GM12865 (cell line): ENCODE data around the gene COMP.
"Not testable (repeated sequence)": the region's sequence is repeated elsewhere in the genome, so short reads cannot be mapped to it uniquely, and the experiment has no call there.

Source experiments
- DNase-seq: peaks from one replicate; pipeline ENCODE4 v3.0.0; 2010; ENCODE audit warnings: low read depth
- H3K4me3 ChIP-seq: 2 replicates; pipeline ENCODE4 v1.5.1; 2011; ENCODE audit warnings: mild to moderate bottlenecking, low read depth, low read length, control low read depth
- TF ChIP-seq, protein P1 (sequence below): IDR thresholded peaks from 2 replicates; pipeline ENCODE4 v1.5.1; 2011; ENCODE audit warnings: low read length, control low read depth, low read depth, inconsistent platforms; ENCODE audit not compliant: insufficient read depth; ENCODE audit errors: missing control alignments

The COMP gene

DNA sequence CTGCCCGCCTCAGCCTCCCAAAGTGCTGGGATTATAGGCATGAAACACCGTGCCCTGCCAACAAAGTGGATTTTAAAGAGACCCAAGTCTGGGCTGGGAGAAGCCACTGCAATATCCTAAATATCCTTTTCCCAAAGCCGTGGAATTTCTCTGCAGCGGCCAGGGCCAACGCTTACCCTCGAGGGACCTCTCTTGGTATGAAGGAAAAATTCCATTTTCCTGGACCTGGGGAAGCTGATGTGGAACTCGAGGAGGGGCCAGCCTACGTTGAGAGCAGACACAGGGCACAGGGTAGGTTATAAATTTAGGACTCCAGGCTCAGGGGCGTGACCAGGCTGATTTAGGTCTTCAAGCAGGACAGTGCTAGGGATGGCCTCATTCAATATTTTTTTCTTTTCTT, 23.0 kb upstream of the COMP start:
- TF ChIP-seq, protein P1, sequence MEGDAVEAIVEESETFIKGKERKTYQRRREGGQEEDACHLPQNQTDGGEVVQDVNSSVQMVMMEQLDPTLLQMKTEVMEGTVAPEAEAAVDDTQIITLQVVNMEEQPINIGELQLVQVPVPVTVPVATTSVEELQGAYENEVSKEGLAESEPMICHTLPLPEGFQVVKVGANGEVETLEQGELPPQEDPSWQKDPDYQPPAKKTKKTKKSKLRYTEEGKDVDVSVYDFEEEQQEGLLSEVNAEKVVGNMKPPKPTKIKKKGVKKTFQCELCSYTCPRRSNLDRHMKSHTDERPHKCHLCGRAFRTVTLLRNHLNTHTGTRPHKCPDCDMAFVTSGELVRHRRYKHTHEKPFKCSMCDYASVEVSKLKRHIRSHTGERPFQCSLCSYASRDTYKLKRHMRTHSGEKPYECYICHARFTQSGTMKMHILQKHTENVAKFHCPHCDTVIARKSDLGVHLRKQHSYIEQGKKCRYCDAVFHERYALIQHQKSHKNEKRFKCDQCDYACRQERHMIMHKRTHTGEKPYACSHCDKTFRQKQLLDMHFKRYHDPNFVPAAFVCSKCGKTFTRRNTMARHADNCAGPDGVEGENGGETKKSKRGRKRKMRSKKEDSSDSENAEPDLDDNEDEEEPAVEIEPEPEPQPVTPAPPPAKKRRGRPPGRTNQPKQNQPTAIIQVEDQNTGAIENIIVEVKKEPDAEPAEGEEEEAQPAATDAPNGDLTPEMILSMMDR = no peak
- DNase-seq = no peak
- H3K4me3 ChIP-seq = no peak overlapping the region

DNA sequence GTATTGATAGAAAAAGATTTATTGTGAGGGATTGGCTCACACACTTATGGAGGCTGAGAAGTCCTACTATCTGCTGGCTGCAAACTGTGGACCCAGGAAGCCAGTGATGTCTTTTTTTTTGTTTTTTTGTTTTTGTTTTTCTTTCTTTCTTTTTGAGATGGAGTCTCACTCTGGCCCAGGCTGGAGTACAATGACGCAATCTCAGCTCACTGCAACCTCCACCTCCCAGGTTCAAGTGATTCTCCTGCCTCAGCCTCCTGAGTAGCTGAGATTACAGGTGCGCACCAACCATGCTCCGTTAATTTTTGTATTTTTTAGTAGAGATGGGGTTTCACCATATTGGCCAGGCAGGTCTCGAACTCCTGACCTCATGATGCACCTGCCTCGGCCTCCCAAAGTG, 20.5 kb upstream of the COMP start:
- not testable (repeated sequence) for DNase-seq, H3K4me3 ChIP-seq

DNA sequence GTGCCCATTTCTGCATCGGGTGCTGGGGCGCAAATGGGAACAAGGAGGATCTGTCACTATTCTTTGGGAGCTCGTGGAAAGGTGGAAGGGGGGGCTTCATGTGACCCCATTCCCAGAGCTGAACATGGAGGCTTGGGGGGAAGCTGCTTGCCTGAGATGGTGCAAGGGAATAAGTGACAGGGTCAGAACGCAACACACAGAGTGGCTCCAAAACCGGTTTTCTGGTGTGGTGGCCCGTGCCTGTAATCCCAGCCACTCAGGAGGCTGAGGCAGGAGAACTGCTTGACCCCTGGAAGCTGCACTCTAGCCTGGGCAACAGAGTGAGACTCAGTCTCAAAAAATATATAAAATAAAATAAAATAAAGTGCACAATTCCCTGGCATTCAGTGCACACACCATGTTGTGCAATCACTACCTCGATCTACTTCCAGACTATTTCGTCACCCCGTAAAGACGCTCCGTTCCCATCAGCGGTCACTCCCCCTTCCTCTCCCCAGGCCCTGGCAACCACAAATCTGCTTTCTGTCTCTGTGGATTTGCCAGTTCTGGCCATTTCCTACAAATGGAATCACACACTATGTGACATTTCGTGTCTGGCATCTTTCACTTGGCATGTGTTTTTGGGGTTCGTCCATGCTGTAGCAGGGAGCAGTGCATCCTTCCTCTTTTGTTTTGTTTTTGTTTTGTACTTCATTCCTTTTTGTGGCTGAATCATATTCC, 18.2 kb upstream of the COMP start:
- no peak overlapping the region for H3K4me3 ChIP-seq
- TF ChIP-seq, protein P1 = no peak
- DNase-seq = no peak

DNA sequence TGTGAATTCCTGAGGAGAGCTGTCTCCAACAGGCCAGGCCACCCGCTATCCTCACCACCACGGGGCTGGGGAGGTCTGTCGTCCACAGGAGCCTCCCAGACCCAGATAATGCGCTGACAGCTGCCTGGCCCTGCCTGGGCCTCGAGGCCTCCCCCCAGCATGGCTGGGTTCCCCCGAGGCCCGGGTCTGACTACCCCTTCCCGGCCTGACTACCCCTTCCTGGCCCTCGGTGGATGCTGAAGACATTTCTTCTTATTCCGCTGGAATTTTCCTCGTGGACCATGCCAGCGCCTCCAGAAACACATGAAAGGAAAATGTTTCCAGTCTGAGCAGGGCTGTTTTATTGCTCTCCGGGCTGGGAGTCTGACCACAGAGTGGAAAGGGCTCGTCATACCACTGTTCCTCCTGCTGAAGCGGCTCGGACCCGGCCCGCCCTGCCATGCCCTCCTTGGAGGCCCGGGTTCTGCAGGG, 16.8 kb upstream of the COMP start:
- TF ChIP-seq, protein P1 = no peak
- no peak for DNase-seq
- no peak overlapping the region for H3K4me3 ChIP-seq

DNA sequence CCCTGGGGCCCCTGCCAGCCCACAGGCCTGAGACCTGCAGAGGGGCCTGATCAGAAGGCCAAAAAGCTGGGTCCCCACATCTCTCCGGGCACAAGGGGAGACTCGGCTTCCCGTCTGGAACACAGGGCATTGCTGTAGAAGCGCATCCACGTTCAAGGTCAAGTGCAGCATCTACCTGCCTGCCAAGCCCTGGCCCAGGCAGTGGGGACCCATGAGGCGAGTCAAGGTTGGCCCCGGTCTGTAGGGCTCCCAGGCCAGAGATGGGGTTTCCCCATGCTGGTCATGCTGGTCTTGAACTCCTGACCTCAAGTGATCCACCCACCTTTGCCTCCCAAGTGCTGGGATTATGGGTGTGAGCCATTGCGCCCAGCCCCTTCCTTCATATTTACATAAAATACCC, 13.5 kb upstream of the COMP start:
- DNase-seq = no peak
- TF ChIP-seq, protein P1 = no peak

DNA sequence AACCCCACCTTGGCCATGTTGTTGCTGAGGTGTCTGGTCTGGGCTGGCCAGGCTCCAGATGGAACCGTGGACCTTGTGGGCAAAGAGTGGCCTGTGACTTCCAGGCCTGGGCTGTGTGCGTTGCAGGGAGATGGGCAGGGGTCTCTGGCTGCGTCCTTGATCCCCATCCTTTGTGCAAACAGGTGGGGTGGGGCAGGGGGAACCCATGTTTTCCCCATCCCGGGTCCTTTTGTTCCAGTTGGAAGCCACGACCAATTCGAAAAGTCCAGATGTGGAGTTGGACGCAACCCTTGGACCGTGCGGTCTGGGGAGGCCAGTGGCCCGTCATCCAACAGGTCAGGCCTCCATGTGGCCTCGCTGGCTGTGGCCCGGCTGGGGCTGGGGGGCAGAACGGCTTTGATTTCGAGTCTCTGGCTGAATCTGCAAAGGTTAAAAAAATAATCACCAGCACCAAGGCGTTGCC, 13.1 kb upstream of the COMP start:
- TF ChIP-seq, protein P1 = no peak
- DNase-seq = no peak
- no peak overlapping the region for H3K4me3 ChIP-seq

More for the DNA sequence above, 13.5 kb upstream of the COMP start:
- H3K4me3 ChIP-seq = no peak overlapping the region

DNA sequence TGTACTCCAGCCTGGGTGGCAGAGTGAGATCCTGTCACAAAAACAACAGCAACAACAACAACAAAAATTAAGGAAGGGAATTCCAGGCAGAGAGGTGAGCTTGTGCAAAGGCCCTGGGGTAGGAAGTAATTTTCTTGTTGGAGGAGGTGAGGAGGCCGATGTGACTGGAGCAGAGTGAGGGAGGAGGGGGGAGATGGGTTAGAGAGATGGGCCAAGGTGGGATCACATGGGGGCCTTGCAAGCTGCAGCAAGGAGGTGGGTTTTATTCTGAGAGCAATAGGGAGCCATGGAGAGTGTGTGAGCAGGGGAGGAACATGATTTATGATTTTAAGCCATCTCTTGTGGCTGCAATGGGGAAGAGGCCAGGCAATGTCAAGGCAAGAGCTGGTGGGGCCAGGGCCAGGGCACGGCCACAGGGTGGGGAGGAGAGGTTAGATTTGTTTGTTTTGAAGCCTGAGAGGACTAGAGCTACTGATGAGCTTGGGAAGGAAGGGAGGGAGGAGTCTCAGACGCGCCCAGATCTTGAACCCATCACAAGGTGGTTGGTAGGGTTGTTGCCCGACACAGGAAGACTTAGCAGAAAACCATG, 12.5 kb upstream of the COMP start:
- TF ChIP-seq, protein P1 = no peak
- H3K4me3 ChIP-seq = no peak overlapping the region
- DNase-seq = no peak
